Kidney (tissue), 14 donors: ENCODE results near the gene TMEM184A. TPM values are rescaled to one million over a fixed set of nuclear protein-coding genes. Genes with fewer than 3 reads are reported as not detected.

Experiments
- DNase-seq, 5 donors: peaks; one replicate each; pipeline ENCODE4 v3.0.0-alpha.2; 2013 to 2020
- FAIRE-seq: peaks from 2 replicates; lab custom pipeline; 2012; peaks lifted over from hg19 to GRCh38; lab: Jason Lieb, UNC
- H3K27ac ChIP-seq, 2 donors: one replicate each; pipeline ENCODE4 v1.7.0; 2013; ENCODE audit warnings: low read depth in 2 of 2, low read length in 2 of 2, inconsistent platforms in 1 of 2
- H3K27me3 ChIP-seq: one replicate; pipeline ENCODE4 v1.7.1; 2013; ENCODE audit warnings: low read length, inconsistent platforms; ENCODE audit not compliant: control insufficient read depth, insufficient read depth
- H3K36me3 ChIP-seq, 3 donors: one replicate each; pipeline versions ENCODE4 v1.7.0 to v1.7.1; 2013; ENCODE audit warnings: low read length in 3 of 3, control low read depth in 1 of 3, inconsistent platforms in 1 of 3; ENCODE audit not compliant: insufficient read depth in 3 of 3, control insufficient read depth in 2 of 3
- H3K4me1 ChIP-seq, 3 donors: one replicate each; pipeline versions ENCODE4 v1.7.0 to v1.7.1; 2013; ENCODE audit warnings: low read length in 3 of 3, inconsistent platforms in 1 of 3, low read depth in 1 of 3; ENCODE audit not compliant: control insufficient read depth in 2 of 3, insufficient read depth in 2 of 3
- H3K4me3 ChIP-seq, 3 donors: one replicate each; pipeline versions ENCODE4 v1.7.0 to v1.8.1; 2013; ENCODE audit warnings: low read length in 3 of 3, control low read depth in 1 of 3, inconsistent platforms in 1 of 3
- H3K9ac ChIP-seq, 3 donors: one replicate each; pipeline versions ENCODE4 v1.7.0 to v1.7.1; 2013; ENCODE audit warnings: low read length in 3 of 3, control low read depth in 1 of 3, inconsistent platforms in 1 of 3
- H3K9me3 ChIP-seq, 3 donors: one replicate each; pipeline versions ENCODE4 v1.7.0 to v1.7.1; 2013; ENCODE audit warnings: low read length in 3 of 3, control low read depth in 1 of 3, inconsistent platforms in 1 of 3; ENCODE audit not compliant: control insufficient read depth in 2 of 3, insufficient read depth in 1 of 3
- CTCF ChIP-seq: IDR thresholded peaks from 3 replicates; pipeline ENCODE4 v1.5.1; 2012; ENCODE audit warnings: mild to moderate bottlenecking, moderate library complexity, borderline replicate concordance; ENCODE audit not compliant: insufficient read depth; ENCODE audit errors: extremely low read depth
- intact Hi-C: fragments of 100-400 bp; cut with DNase I; formaldehyde crosslinking; loops from one replicate; pipeline ENCODE4 v1.11.1; 2022
- polyA plus RNA-seq: library from polyadenylated mRNA; stranded (reverse); fragments of 350-450 nt; fragmentation: Illumina TruSeq; extraction: RNeasy Lipid Tissue Mini Kit (QIAGEN cat#74804); gene quantifications from one replicate; pipeline ENCODE4 v1.2.3, GENCODE V29; 2014; ENCODE audit warnings: low read depth, low replicate concordance; ENCODE audit not compliant: insufficient read depth
- total RNA-seq: library from RNA; stranded (reverse); fragmentation: NEBNext Ultra II Directional; extraction: Animal tissue kit (Norgen Biotek cat#: 25700); gene quantifications from one replicate; pipeline ENCODE4 v1.2.1, GENCODE V29; 2021
- donor health status: control.
- donor health status: control.
- donor health status: control.
- donor health status: control.
- donor health status: control.
- donor health status: DM: yes; HTN: yes; CAD: no.
- donor health status: Normal renal cell carcinoma (clear cell type).

The TMEM184A gene
- total and polyA plus RNA-seq, 2 donors from 2014 or later: 6.8 to 11.0 TPM

- FAIRE-seq (no peak), DNase-seq (peak in 1 of 5 donors; percentile 43)
- Histone ChIP-seq H3K9ac (no peak overlapping the region), H3K9me3 (no peaks in the 10 kb centered on the region), H3K4me3 (no peak overlapping the region), H3K4me1 (peaks cover 0 to 8% (median 0%) of the 10 kb centered on the region in 3 donors), H3K36me3 (peaks cover 0 to 3% (median 0%) of the 10 kb centered on the region in 3 donors), H3K27me3 (no peaks in the 10 kb centered on the region), H3K27ac (no peak overlapping the region)
- TF ChIP-seq CTCF: no peak
- intact Hi-C loops: no loop called here
Measured at GRCh38 chr7:1546274-1546908, 9.6 kb downstream of the TMEM184A start.

GRCh38 chr7:1545417-1546246 is 10.4 kb downstream of the TMEM184A start:
- peak in 1 of 5 donors; percentile 49 for DNase-seq
- Histone ChIP-seq H3K9me3 (no peaks in the 10 kb centered on the region), H3K27ac (no peak overlapping the region), H3K36me3 (peaks cover 0 to 3% (median 0%) of the 10 kb centered on the region in 3 donors), H3K4me1 (peaks cover 0 to 8% (median 0%) of the 10 kb centered on the region in 3 donors), H3K27me3 (no peaks in the 10 kb centered on the region), H3K4me3 (no peak overlapping the region), H3K9ac (no peak overlapping the region)
- no peak for FAIRE-seq
- no peak for TF ChIP-seq CTCF
- intact Hi-C loops: no loop called here

GRCh38 chr7:1544896-1545416 is 11.0 kb downstream of the TMEM184A start:
- intact Hi-C loops: no loop called here
- Histone ChIP-seq H3K9me3 (no peaks in the 10 kb centered on the region), H3K9ac (no peak overlapping the region), H3K27ac (no peak overlapping the region), H3K27me3 (no peaks in the 10 kb centered on the region), H3K4me1 (peaks cover 0 to 8% (median 0%) of the 10 kb centered on the region in 3 donors), H3K36me3 (peaks cover 0 to 3% (median under 1%) of the 10 kb centered on the region in 3 donors), H3K4me3 (no peak overlapping the region)
- no peak for TF ChIP-seq CTCF
- FAIRE-seq (no peak), DNase-seq (no peak)
